ENCODE results near the gene KRT7.
"Not testable (repeated sequence)": the region's sequence is repeated elsewhere in the genome, so short reads cannot be mapped to it uniquely, and the experiment has no call there.

Gene KRT7

DNA sequence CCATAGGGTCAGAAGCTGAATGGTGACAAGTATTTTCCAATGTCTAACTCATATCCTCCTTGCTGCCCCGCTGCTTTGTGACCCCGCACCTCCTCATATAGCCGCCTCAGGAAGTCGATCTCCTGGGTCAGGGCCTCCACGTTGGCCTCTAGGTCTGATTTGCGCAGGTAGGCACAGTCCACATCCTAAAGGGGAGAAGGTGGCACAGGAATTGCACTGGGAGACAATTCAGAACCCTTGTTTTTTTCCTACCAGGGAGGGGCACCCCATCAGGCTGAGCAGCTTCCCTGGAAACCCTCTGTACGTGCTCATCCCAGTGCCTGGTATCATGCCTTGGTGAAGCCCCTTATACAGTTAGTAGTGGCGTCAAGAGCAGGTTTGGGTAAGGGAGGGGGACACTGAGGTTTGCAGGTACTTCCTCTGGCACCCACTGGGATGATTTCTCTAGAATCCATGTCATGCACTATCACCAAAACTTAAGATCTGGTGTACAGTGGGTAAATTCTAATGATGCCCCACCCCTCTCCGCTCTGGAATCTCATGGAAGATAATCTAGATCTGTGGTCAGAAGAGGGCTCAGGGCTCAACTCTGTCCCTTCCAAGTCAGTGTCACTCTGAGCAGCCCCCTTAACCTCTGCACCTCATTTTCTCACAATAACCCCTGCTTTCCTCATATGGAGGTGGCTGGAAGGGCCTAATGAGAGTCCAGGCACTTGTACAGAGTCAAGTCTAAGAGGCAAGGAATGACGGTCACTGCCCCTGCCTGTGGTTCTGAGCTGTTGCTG lies 21.3 kb downstream of the KRT7 start:
- DNase-seq (ENCODE audit: extremely low read depth in 1 of 2, low read depth in 1 of 2), result no peak

DNA sequence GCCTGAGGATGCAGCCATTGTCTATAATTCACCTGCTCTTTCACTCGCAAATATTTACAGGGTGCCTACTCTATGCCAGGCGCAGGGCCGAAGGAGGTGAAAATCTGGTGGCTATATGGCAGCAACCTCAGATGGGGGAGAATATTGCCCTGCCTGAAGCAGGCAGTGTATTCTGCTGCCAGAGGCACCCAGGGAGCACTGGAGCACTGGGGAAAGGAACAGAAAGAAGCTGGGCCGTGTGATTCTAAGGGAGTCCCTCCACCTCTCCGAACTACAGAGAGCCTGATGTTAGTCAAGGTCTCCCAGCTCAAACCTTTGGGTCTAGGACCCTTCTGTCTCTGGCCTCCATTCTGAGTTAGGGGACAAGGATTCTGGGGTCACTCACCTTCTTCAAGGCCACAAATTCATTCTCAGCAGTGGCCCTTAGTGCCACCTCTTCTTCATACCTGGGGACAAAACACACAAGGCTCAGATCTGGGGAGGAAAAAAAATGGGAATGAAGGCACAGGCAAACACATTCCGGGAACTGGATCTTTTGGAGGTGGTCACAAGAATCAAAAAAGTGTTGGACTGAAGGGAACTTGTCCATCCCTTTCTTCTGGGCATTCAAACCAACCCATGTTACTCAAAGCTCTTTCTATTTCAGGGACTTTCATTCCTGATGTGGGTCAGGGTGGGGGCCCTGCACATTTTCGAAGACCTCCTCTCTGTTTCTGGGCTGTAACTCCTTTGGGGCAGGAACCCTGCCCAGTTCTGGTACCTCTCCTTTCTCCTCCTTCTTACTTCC lies 22.1 kb downstream of the KRT7 start:
- no peak for DNase-seq (ENCODE audit: extremely low read depth in 1 of 2, low read depth in 1 of 2)

DNA sequence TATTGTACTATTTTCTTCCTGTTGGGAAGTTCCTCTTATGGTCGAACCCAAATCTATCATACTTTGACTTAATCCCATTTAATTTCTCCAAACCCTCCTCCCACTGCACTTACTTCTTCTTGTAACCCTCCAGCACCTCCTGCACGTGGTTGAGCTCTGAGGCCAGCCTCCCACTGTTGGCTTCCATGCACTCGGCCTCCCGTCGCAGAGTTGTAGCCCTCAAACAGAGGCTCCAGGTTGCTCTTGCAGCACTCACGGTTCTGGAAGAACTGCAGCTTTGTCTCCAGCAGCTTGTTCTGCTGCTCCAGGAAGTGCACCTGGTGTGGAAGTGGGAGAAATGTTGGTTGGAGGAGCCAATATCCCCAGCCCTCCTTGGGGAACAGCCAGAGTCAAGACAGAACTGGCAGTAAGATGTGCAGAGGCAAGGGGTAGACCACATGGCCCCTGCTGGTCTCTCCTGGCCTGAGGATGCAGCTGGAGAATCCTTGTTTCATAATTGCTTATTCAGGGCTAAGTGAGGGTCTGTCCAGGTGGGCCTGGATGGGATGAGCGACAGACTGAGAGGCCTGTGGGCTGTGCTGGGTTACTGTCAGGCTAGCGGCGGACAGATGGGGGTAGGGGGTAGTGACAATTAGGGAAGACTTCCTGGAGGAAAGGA lies 23.0 kb downstream of the KRT7 start:
- DNase-seq (ENCODE audit: extremely low read depth in 1 of 2, low read depth in 1 of 2), result no peak

- no peak for DNase-seq (ENCODE audit: extremely low read depth in 1 of 2, low read depth in 1 of 2)
These were observed 23.5 kb downstream of the KRT7 start for GRCh38 chr12:52256584-52256935.

DNA sequence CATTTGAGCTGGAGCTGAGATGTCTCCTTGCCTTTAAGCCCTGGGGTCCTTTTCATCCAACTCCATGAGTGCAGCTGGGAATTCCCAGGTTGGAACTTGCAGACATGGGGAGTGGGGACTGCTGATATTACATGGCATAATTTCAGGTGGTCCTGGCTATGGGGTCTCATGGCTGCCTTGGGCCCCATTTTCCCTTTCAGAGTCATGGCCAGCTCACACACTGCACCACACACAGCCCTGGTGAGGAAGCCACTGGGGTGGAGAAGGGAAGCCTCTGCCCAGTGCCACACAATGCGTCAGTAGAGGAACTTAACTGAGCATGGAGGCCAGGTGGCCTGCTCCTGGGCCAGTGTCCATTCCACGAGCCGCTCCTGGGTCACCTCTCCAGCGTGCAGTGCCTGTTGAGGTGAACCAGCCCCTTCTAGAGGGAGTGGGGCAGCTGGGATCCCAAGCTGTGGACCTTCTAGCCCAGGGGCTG lies 24.1 kb downstream of the KRT7 start:
- DNase-seq (ENCODE audit: extremely low read depth in 1 of 2, low read depth in 1 of 2), result no peak

- not testable (repeated sequence) for DNase-seq (ENCODE audit: extremely low read depth in 1 of 2, low read depth in 1 of 2)
These were observed 24.9 kb downstream of the KRT7 start for GRCh38 chr12:52257922-52258321.

DNA sequence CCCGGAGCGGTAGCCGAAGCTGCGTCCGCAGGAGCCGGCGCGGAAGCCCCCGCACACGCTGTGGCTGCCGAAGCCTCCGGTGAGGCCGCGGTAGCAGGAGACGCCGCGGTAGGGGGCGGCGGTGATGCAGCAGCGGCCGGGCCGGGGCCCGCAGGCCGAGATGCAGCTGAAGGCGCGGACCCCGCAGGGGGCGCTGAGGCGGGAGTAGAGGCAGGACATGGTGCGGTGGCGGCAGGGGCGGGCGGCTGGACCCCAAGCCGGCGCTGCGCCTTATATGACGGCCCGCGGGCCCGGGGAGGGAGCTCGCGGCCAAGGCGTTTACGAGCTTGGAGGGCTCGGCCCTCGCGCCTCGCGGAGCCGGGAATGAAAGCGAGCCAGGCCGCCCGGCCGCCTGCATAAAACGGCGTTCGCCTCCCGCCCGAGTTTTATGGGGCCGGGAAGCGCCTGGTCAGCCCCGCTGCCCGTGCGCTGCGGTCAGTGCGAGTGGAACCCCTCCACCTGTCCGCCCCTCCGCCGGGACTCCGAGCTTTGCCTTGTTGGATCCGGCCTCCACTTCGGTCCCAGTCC lies 25.4 kb downstream of the KRT7 start:
- DNase-seq (ENCODE audit: extremely low read depth in 1 of 2, low read depth in 1 of 2), result no peak

DNA sequence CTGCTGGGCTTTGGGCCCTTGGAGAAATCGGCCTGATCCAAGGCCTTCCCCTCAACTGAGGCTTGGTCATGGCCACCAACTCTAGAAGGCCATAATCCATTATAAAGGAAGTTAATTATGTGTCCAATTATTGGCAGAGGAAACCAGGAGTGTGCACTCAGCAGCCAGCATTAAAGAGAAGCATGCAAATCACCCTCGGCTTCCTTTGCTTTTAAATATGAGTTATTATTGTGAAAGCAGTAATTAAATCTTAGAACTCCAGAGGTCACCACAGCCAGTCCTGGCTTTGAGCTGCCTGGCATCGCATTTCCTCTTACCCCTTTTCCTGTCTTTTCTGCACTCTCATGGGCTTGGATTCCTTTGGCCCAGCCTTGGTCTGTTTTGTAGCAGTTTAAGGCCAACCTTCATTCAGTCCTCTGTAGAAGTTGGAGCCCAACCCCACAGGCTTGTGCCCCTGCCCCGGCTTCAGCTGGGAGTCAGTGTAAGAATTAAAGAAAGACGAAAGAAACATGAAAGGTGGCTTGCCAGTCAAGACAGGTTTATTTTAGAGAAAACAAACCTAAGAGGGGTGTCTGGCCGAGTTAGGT lies 26.7 kb downstream of the KRT7 start:
- no peak for DNase-seq (ENCODE audit: extremely low read depth in 1 of 2, low read depth in 1 of 2)

DNA sequence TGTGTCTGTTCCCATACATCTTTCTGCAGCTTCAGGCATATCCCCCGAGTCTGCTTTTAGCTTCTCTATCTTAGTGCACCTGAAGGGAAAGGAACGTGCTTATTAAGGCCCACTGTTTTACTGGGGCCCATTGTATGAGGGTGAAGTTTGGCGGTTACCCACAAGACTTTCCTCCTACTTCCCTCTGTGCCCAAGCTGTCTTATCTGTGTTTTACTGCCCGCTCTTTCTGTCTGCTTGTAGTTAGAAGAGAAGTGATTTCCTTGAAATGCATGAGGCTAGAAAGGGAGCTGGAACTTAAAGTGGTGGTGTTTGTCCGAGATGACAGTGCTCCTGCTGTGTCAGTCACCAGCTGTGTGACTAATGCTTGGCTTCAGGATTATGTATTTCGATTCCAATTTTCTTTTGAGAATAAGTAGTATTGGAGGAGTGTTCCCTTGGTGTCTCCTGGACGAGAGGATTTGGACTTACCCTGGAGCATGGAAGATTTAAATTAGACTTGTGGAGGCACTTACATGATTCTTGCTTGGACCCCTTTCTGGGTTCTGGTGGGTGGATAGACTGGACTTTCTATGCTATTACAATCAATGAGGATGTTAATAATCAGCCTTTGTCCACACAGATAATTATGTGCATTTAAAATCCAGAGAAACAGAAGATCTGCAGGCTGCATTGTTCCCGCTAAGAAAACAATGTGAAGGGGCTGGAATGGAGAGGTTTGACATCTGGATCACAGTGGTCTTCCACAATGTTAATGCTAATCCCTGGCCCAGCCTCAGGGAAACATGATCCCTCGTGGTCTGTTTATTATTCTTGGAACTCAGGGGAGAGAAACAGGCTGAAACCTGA lies 27.5 kb downstream of the KRT7 start:
- no peak for DNase-seq (ENCODE audit: extremely low read depth in 1 of 2, low read depth in 1 of 2)

- no peak for DNase-seq (ENCODE audit: extremely low read depth in 1 of 2, low read depth in 1 of 2)
These were observed 28.1 kb downstream of the KRT7 start for GRCh38 chr12:52261208-52261484.

- no peak for DNase-seq (ENCODE audit: extremely low read depth in 1 of 2, low read depth in 1 of 2)
These were observed 29.2 kb downstream of the KRT7 start for GRCh38 chr12:52262286-52262685.

GRCh38 chr12:52263761-52264434 lies 30.9 kb downstream of the KRT7 start:
- DNase-seq (ENCODE audit: extremely low read depth in 1 of 2, low read depth in 1 of 2), result no peak

DNA sequence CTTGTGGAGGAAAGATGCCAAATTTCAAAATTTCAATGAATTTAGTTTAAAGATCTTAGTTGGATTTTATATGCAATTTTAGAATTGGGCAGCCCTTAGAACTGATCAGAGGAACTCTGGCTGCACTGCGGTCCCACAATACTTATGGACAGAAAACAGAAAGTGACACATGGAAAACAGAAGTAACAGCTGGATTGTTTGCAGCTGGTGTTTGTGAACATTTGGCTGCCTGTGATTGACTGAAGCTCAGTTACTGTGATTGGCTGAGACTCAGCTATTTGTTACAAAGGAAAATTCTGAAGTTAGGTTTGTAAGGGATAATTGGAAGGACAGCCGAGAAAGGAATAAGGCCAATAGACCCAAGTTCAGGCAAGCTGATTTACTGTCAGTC lies 31.4 kb downstream of the KRT7 start:
- no peak for DNase-seq (ENCODE audit: extremely low read depth in 1 of 2, low read depth in 1 of 2)

DNA sequence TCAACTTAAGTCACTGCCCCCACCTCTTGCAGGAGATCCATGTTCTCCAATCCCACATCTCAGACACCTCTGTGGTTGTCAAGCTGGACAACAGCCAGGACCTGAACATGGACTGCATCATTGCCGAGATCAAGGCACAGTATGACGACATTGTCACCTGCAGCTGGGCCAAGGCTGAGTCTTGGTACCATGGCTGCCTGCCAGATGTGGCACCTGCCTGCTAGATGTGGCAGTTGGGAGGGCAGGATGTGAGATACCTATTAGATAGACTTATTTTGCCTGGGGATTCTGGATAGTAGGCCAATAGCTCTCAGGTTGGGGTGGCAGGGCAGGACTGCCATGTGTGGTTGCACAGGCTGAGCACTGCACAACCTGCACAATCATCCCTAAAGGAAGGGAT lies 33.5 kb downstream of the KRT7 start:
- no peak for DNase-seq (ENCODE audit: extremely low read depth in 1 of 2, low read depth in 1 of 2)

DNA sequence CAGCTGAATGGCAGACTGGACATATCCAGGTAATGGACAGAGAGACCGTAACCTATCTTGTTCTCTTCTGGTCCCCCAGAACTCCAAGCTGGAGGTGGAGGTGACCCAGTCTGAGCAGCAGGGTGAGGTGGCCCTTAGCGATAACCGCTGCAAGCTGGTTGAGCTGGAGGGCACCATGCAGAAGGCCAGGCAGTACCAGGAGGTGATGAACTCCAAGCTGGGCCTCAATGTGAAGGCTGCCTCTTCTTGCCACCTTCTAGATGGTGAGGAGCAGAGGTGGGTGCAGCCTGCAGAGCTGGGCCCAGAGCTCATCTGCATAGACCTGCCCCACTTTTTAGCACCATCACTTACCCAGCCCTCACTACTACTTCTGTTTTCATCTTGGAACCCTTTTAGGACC lies 34.2 kb downstream of the KRT7 start:
- no peak for DNase-seq (ENCODE audit: extremely low read depth in 1 of 2, low read depth in 1 of 2)

DNA sequence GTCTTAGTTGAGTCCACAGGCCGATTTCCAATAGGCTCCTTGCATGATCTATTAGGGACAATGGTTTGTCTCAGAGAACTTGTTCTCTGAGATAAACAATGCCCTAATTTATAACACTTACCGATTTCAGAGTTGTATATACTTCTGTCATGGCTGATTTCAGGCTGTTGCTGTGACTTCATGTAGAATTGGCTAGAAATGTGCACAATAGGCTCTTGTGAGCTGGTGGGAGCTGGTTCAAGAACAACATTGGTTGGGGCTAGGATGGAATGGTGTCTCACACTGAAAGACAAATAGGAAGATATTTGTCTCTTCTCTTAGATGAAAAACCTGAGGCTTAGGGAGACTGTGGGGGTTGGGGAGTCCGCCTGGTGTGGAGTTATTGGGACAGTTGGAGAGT lies 34.7 kb downstream of the KRT7 start:
- DNase-seq (ENCODE audit: extremely low read depth in 1 of 2, low read depth in 1 of 2), result no peak

- DNase-seq (ENCODE audit: extremely low read depth in 1 of 2, low read depth in 1 of 2), result no peak
These were observed 35.2 kb downstream of the KRT7 start for GRCh38 chr12:52268212-52268611.

DNA sequence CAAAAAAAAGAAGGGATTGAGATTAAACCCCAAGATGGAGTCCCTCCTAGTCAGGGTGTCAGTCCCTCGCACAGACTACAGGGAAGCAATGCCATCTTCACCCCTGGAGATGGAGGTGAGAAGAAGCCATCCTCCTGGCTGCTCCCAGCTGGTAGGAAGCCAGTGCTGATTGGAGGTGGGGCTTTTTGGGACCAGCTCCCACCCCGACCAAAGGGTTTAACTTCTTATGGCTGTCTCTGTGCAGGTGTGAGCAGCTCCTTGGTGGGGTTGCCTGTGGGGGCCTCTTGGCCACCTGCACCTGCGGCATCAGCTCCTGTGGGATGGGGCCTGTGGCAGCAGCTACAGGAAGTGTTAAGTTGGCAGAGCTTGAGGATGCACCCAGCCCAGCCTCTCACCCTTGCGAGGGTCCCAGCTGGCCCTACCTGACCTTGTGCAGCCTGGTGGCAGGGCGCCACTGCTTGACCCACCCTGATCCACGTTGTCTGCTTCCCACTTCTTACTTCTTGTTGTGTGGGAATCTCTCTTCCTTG lies 37.6 kb downstream of the KRT7 start:
- no peak for DNase-seq (ENCODE audit: extremely low read depth in 1 of 2, low read depth in 1 of 2)

GRCh38 chr12:52271158-52271557 lies 38.1 kb downstream of the KRT7 start:
- DNase-seq (ENCODE audit: extremely low read depth in 1 of 2, low read depth in 1 of 2), result no peak

Data from activated CD8-positive, alpha-beta memory T cell treated with anti-CD3 and anti-CD28 coated beads for 1 hour (primary cell).